ENCODE results near the gene FARP1. TPM values are rescaled to one million over a fixed set of nuclear protein-coding genes. Genes with fewer than 3 reads are reported as not detected.

FARP1 gene
- total RNA-seq, 2 experiments from 2014 or later = not detected

DNA sequence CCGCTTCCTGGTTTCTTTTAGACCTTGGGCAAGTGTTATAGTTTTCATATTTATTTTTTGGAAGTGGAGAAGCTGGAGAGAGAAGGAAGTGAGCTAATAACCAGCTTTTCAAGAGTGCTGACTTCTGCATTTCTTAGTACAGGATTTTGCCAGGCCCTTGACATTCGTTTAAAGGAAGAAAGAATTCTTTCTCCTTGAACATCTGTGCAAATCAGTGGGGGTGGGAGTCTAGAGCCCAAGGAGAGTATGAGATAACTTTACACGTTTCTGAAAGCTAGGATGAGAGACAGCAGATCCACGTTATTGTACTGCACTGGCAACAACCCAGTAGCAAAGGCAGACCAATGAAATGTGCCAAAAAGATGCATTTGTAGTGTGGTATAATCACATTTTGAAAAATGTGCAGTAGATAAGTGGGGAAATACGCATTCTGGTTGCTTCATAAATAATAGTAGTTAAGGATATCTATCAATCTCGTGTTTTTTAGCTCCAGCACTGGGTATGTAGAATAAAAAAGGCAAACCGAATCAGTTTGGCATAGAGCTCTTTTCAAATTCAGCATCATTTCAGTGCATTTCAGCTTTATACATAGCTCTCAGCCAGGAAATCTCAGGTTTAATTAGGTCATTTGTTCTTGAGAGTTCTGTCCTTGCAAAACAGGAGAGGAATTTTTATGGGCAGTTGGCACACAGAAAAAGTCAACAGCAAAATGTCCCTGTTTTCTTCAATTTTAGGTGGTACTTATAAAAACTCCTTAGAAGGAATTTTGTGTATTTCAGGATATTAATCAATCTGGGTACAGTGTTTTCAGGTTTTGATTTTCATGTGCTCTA is 29.9 kb downstream of the FARP1 start:
- TF ChIP-seq, protein P1, sequence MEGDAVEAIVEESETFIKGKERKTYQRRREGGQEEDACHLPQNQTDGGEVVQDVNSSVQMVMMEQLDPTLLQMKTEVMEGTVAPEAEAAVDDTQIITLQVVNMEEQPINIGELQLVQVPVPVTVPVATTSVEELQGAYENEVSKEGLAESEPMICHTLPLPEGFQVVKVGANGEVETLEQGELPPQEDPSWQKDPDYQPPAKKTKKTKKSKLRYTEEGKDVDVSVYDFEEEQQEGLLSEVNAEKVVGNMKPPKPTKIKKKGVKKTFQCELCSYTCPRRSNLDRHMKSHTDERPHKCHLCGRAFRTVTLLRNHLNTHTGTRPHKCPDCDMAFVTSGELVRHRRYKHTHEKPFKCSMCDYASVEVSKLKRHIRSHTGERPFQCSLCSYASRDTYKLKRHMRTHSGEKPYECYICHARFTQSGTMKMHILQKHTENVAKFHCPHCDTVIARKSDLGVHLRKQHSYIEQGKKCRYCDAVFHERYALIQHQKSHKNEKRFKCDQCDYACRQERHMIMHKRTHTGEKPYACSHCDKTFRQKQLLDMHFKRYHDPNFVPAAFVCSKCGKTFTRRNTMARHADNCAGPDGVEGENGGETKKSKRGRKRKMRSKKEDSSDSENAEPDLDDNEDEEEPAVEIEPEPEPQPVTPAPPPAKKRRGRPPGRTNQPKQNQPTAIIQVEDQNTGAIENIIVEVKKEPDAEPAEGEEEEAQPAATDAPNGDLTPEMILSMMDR (conservative IDR thresholded peaks at IDR 0.05; ENCODE audit: low read length) = no peak
- TF ChIP-seq EZH2phosphoT487 (IDR thresholded peaks at IDR 0.05; ENCODE audit: borderline replicate concordance, low read depth, low read length) = no peak
- POLR2A ChIA-PET = no interaction called here
- Histone ChIP-seq H3K36me3 (ENCODE audit: insufficient read depth, low read length) (no peaks in the 10 kb centered on the region), H3K79me2 (ENCODE audit: insufficient read depth, low read depth, low read length) (no peaks in the 10 kb centered on the region), H3K4me2 (ENCODE audit: low read length) (no peak overlapping the region), H3K9me2 (ENCODE audit: insufficient read depth, low read length) (no peaks in the 10 kb centered on the region), H2AFZ (ENCODE audit: low read length) (no peak overlapping the region), H3K9me3 (ENCODE audit: low read length) (no peaks in the 10 kb centered on the region), H3K27ac (ENCODE audit: low read depth, low read length, poor library complexity, severe bottlenecking) (no peak overlapping the region), H4K20me1 (ENCODE audit: insufficient read depth, low read length) (no peaks in the 10 kb centered on the region), H3K4me1 (ENCODE audit: insufficient read depth, low read length, poor library complexity, severe bottlenecking) (no peaks in the 10 kb centered on the region), H3K4me3 (ENCODE audit: low read depth, low read length, poor library complexity, severe bottlenecking) (no peak overlapping the region)
- CTCF ChIA-PET (ENCODE audit: unreplicated experiment) = no interaction called here
- BruUV-seq (replicated peaks) = no TSS peak
- intact Hi-C loops (cut with micrococcal nuclease; ENCODE audit: unreplicated experiment) = no loop called here
- no peak for DNase-seq (ENCODE audit: low spot score)

DNA sequence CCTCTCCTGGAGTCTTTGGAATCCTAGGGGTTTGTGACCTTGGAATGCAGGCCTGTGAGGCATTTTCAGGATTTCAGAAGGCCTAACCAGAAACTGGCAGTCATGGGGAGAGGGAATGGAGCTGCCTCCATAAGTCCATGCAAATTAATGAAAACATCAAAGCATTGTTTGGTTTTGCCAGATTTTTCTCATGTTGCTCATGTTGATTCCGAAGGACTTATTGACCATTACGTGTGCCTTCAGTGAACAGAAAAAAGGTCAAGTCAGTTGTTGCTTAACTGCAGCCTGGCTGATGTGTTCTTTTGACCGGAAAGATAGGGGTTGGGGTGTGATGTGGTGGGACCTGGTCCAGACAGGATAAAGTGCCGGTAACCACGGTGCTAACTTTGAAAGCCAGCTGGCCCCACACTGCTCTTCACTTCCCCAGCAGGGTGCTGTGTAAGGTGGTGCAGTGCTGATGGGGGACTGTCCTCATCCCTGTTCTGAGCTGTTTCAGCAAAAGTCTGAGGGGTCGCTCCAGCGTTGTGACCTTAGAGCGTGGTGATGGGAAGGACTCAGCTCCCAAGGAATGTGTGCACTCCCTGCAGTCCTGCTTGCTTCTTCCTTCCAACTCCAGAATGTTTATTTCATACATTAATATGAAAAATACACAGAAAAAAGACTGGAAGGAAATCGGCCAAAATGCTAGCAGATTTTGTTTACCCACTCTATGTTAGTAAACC is 30.7 kb downstream of the FARP1 start:
- no peaks in the 10 kb centered on the region for H3K79me2 ChIP-seq (ENCODE audit: insufficient read depth, low read depth, low read length)
- CTCF ChIA-PET (ENCODE audit: unreplicated experiment) = no interaction called here
- no TSS peak for BruUV-seq (replicated peaks)

More for the DNA sequence above, 30.7 kb downstream of the FARP1 start:
- intact Hi-C loops (cut with micrococcal nuclease; ENCODE audit: unreplicated experiment) = no loop called here
- Histone ChIP-seq H3K27ac (ENCODE audit: low read depth, low read length, poor library complexity, severe bottlenecking) (no peak overlapping the region), H3K4me2 (ENCODE audit: low read length) (no peak overlapping the region), H3K9me3 (ENCODE audit: low read length) (no peaks in the 10 kb centered on the region), H3K4me1 (ENCODE audit: insufficient read depth, low read length, poor library complexity, severe bottlenecking) (no peaks in the 10 kb centered on the region), H3K9me2 (ENCODE audit: insufficient read depth, low read length) (no peaks in the 10 kb centered on the region), H3K36me3 (ENCODE audit: insufficient read depth, low read length) (no peaks in the 10 kb centered on the region), H3K4me3 (ENCODE audit: low read depth, low read length, poor library complexity, severe bottlenecking) (no peak overlapping the region), H2AFZ (ENCODE audit: low read length) (no peak overlapping the region), H4K20me1 (ENCODE audit: insufficient read depth, low read length) (no peaks in the 10 kb centered on the region)
- DNase-seq (ENCODE audit: low spot score) = no peak
- TF ChIP-seq, protein P1 (conservative IDR thresholded peaks at IDR 0.05; ENCODE audit: low read length) = no peak
- TF ChIP-seq EZH2phosphoT487 (IDR thresholded peaks at IDR 0.05; ENCODE audit: borderline replicate concordance, low read depth, low read length) = no peak
- POLR2A ChIA-PET = no interaction called here
